ENCODE measurements around the gene VAPB.

The VAPB gene

DNA sequence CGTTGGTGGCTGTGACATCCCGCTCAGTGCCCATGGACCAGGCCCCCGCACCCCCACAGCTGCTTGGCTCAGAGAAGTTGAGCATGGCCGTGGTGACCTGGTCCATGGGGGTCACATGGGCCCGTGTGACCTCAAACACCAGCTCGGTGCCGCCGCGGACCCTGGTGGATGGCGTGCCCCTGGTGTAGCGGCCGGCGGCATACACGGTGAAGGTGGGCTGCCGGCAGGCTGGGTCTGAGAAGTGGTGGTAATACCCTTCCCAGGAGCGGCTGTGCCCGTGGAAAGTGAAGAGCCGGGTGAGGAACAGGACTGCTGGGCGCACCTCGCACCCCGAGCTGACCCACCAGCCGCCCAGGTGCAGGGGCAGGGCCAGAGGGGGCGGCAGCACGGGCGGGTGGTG, 72.1 kb downstream of the VAPB start:
- no peak for DNase-seq (ENCODE audit: low spot score)

DNA sequence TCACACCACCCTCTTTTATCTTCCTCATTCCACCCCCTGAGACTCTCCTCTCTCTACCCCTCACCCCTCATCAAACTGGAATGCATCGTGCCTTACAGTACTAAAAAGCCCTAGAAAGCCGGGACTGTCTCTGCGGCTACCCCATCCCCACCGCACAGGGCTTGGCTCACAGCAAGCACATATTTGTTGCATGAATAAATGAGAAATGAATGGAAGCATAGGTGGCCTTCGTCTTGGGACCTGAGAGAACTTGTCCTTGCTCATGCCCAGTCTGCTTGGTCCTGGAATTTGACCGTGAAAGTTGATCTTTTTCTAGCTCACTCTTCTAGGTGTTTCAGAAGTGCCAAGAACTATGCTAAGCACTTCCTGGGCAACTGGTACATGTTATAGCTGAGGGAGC, 72.9 kb downstream of the VAPB start:
- no peak for DNase-seq (ENCODE audit: low spot score)

DNA sequence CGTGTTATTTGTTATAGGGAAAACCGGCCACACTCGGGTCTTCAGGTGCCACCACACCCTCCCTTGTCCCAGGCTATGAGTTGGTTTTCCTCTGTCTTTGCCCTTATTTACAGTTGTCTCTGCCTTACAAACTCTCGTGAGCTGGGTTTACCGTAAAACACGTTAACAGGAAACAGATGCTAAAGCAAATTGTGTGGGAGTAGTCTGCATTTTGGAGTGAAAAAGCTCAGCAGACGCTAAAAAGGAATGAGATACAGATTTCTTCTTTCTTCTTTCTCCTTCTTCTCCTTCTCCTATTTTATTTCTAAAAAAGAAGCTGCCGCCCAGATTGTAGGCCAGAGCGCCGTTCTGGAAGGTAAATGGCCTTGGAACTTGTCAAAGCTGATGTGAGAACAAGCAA, 74.2 kb downstream of the VAPB start:
- DNase-seq (ENCODE audit: low spot score), result no peak

DNA sequence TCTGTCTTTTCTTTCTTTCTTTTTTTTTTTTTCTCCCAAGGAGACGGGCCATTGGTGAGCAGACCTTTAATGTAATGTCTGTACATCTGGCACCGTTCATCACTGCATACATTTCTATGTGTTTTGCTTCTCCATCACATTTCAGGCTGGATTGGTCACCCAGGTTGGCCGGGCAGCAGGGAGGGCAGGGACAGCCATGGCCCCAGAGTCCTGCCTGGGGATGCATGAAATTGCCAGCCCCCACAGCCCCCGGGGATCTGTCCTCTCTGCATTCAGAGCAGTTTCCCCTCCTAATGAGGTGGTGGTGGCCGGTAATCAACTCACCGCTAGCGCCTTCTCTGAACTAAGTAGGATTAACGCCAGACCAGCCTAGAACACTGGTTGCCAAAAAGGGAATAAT, 75.8 kb downstream of the VAPB start:
- DNase-seq (ENCODE audit: low spot score), result no peak

DNA sequence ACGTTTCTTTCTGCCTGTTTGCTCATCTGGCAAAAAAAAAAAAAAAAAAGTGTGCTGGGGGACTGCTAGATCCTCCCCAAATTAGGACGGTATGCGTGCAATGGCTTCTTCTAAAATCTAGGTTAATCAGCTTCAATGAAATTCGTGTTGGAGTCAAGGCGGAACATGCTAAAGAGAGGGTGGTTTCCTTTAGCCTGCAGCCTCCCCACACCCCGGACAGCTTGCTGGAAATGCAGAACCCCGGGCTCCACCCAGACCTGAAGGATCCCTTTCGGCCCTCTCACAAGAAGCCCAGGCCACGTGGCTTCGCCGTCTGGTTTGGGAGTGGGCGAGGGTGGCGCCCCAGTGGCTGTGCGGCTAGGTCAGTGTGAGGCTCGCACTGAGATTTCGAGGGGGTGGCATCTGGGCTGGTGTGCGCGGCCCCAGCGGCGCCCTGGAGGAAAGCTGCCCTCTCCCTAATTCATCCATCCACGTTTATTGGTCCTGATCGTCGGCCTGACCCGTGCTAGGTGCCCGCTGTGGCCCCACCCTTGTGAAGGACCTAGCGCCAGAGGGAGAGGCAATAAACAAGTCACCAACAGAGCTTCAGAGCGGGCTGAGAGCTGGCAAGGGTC, 77.2 kb downstream of the VAPB start:
- DNase-seq (ENCODE audit: low spot score), result no peak

DNA sequence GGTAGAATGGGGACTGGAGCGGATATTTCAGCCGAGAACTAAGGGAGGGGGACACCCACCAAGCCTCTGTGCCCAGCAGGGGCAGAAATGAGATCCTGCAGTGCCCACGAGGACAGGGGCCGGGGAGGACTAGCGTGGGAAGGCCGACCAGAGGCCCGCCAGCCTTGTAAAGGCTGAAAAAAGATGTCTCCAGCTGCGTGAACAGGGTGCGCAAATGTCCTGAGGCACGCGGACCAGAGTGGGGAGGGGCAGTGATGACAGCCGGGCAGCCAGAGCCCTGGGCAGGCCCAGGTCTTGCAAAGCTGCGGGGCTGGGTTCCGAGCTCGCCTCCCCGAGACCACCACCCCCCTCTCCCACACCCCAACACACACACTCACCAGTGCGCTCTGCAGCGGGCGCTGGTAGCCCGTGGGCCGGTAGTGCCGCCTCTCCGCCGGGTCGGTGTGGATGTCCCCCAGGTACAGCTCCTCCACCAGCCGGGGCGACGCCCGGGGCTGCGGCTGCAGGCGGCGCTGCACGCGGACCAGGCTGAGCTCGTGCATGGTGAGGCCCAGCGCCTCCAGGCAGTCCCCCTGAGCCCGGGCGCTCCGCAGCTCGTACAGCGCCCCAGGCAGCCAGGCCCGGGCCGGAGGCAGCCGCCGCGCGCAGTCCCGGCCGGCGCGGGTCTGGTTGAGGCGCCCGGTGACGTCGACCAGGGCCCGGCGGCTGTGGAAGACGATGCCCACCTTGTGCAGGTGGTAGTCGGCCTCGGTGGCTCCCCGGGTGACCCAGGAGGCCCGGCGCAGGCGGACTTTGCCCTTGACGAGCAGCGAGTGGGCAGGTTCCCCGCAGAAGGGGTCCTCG, 77.9 kb downstream of the VAPB start:
- no peak for DNase-seq (ENCODE audit: low spot score)

DNA sequence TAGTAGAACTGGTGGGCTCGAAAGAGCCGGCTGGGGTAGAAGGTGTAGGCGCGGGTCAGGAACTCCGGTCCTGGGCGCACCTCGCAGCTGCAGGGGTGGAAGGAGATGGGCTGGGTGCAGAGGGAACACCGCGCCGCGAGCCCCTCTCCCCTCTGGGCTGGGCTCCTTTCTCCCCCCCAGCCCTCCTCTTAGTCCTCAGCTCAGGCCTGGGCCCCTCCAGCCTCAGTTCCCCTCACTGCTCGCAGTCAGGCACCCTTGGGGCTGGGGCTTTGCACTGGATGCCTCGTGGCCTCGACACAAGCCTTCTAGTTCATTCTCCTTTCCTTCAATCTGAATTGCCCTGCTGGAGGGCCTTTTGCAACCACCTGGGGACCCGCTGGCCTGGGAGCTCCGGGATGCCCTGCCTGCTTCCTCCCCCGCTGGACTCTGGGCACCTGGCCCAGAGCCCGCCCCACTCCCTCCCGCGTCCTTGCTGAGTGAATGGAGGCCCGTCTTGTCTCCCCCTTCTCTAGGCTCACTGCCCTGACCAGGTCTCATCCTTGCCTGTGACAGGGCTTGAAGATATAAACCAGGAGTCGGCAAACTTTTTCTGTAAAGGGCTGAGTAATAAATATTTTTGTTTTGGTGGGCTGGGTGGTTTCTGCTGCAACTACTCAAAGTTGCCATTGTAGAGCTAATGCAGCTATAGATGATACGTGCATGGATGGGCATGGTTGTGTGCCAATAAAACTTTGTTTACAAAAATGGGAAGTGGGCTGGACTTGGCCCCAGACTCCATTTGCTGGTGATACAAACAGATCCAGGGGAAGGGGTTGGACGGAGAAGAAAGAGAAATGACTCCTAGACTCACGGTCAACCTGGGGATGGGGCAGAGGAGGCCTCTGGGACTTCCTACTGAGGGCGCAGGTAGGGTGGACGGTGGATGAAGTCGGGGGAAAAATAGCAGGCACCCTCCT, 78.8 kb downstream of the VAPB start:
- DNase-seq (ENCODE audit: low spot score), result no peak

DNA sequence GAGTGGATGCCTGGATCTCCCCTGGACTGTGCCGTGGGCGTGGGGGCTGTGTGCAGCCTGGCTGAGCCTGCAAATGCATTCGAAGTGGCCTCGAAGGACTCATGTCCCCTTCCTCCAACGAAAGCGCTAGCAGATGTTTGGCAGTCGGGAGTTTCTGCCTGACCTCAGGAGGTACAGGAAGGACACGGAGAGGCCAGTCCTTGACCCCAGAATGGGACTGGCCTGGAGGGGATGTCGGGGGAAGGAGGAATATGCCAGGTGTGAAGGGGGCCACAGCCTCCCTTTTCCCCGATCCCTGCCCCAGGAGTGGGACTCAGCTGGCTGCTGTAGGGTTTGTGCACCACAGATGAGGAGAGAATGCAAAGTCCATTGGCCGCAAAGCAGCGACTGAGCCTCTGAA, 80.6 kb downstream of the VAPB start:
- DNase-seq (ENCODE audit: low spot score), result no peak

DNA sequence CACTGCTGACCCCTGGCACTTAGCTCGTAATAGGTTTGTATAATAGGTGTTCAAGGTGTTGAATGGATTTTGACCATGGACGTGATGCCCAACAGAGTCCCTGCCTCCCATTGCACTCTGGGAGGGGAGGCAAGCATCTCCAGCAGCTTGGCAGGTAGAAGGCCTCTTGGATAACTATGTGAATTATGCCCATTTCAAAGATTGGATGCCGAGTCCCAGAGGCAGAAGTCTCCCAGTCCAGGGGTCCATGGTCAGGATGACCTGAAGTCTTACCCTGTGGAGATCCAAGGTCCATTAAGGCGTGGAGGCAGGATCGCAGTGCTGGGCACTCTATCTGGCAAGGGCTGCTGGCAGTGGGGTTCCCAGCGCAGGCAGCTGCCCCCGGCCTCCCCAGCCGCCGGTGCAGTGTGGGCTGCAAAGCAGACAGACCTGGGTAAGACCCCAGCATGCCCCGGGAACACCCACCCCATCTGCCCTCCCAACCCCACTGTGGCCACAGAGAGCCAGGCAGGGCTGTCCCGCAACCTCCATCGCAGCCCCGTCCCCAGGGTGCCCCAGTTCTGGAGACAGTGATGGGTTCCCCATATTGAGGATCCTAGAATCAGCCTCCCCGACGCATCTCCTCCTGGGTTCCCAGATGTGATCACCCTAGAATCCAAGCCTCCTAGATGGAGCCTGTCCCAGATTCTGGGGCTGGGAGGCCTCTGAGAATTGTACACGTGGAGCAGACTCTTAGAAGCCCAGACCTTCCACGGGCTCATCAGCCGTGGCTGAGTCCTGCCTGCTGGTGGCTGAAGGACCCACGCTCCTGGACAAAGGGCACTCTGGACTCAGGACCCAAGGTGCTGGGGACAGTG, 81.5 kb downstream of the VAPB start:
- DNase-seq (ENCODE audit: low spot score), result no peak

DNA sequence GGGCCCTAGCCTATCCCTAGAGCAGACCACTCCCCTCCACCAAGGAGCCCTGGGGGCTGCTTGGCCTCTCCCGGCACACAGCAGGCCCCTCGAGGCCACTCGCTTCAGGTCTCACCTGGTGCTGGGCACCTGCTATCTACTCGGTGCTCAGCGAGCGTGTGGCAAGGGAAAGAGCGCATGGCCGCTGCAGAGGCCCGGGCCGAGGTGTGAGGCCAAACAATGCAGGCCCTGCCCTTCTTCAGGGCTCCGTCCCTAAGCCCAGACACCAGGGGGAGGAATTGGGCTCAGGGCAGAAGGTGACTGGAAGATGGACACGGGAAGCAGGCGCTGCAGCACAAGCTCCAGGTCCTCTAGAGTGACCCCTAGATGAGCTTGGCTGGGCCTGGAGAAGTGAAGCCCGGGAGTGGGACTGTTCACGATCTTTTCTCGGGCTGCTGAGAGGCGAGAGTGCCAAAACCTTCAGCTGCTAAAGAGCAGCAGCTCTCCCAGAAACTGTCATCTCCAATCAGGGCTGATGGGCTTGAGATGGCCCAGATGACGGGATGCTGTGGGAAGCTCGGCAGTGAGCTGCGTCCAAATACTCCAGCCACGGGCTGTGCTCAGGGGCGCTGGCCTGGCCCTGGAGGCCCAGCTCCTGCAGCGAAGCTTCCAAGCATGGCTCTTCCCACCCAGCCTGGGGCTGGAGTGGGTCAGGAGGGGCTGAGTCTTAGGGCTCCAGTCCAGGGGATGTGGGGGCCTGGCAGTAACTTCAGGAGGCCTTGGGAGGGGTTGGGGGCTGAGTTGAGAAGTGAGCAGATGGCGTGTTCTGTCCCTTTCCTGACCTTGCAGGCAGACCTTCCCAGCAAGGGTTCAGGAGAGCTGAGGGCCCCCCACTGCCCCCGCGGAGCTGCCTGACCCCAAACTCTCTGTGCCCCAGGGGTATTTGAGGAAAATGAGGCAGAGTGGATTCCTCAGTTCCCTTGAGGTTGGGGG, 82.5 kb downstream of the VAPB start:
- DNase-seq (ENCODE audit: low spot score), result no peak

DNA sequence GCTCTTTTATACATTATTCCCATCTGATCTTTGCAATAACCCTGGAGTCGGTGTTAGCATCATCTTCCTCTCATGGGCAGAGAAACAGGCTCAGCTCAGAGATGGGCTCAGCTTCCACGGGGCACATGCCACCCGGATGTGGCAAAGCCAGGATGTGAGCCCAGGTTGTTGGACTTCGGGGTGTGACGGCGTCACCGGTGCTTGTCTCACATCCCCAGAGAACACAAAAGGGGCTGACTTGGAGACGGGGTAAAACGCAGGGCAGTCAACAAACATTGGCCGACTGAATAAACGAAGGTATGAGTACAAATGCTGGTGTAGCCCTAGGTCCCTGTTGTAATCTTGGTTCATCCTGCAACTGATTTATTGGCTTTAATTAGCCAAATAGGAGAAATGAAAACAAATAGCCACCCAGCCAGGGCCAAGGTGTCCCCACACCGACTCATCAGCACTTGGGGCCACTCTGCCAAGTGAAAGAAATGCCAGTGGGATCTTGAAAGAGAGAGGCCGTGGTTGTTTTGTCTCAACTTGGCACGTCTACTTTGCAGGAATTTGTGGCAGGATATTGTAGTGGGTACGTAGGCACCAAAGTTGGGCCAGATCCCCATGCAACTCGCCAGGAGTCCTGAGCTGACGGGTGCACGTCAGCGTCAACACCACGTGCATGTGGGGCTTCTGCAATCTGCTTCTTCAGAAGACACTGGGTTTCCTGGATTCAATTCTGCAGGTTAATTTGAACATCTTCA, 83.4 kb downstream of the VAPB start:
- DNase-seq (ENCODE audit: low spot score), result no peak

DNA sequence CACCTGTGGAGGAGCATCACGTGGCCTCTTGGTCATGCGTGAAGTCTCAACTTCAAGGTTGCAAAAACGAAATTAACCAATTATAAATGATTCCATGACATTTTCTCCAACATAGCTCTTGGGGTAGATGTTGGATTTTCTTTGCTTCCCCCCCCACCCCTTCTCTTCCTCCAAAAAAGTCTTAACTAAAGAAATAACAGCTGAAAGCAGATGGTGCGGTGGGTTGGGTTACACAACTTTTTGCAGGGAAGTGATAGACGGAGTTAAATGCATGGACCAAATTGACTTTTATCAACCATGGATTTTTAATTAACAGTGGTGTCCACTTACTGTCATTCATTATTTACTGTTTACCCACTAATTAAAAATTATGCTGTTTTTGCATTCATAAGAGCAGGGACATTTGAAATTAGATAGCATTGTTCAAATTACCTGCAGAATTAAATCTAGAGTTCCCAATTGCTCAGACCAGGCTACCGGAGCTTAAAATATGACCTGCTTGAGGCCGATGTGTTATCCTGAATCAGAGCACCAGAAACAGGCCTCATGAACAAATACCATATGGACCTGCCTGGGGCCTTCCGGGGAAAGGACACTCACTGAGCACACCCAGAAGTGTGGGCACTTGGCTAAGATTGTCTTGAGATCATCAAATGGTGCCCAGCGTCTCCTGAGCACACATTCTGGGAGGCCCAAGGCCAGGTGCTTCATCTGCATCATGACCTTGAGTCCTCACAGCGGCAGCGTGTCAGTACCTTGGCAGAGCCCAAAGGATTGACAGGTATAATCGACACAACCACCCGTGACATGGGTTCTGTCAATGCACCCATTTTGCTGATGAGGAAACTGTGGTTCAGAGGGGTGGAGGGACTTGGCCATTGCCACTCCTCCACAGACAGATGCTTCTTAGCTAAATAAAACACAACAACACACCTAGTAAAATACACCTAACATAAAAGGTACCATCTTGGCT, 84.7 kb downstream of the VAPB start:
- no peak for DNase-seq (ENCODE audit: low spot score)

DNA sequence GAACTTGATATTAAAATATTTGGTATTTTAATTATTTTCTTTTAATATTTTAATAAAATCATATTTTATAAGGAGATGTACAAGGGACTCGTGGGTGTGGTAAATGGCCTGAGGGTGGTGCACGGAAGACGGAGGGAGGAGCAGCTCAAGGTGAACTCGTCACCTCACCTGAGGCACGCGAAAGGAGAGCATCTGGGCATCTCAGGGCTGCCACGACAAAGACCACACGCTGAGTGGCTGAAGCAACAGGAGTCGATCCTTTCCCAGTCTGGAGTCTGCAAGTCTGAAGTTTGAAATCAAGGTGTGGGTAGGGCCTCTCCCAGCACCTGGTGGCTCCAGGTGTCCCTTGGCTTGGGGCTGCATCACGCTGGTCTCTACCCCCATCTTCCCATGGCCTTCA, 86.4 kb downstream of the VAPB start:
- no peak for DNase-seq (ENCODE audit: low spot score)

DNA sequence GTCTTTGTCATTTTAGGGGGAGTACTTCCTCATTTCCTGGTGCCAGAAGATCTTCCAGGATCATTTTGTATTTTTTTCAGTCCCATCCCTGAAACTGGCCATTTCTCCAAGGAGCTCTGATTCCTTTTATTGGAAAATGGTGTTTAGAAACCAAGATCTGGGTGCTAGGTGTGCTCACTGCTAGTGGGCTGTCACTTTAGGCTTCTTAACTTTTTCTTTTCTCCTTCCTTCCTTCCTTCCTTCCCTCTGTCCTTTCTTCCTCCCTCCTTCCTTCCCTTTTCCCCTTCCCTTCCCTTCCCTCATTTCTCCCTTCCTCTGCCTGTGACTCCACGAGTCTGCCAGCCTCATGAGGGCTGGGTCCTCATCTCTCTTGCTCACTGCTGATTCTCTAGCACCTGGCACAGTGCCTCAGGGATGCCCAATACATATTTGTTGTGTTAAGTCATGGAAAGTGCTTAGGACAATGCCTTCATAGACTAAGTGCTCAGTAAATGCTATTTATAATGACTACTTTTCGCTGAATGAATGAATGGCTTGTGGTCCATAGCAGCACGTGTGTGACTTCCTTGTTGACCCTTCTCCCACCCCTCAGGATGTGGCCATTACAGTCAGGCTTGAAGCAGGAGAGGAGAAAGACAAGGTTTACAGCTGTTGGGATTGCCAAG, 89.2 kb downstream of the VAPB start:
- no peak for DNase-seq (ENCODE audit: low spot score)

DNA sequence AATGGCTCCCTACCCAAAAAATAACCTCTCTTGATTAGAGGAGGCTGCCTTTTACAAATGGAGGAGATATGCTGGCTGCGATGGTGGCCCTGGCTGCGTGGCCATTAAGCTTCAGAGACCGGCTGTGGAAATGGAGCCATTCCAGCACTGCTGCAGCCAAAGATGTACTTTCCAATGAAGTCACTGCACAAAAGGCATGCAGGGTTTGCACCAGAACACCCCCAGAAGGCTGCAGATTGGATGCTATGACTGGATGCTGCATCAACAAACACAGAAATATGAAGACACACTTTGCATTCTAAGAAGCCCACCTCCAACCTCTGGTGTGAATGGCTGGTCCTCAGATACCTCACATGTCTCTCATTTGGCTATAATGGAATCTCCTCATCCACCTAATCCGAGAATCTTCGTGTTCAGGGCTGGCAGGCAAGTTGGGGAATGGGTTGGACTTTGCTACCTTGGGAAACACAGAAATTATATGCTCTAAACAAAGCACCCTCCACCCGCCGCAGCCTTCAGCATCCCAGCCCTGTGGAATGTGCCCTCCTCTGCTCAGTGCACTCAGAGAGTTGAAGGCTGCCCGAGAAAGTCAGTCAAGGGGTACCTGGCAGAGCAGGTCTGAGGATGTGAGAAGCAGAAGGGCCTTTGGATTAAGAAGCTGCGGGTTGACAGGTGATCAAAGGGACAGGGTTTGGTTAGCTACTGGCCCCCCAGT, 90.9 kb downstream of the VAPB start:
- DNase-seq (ENCODE audit: low spot score), result no peak

DNA sequence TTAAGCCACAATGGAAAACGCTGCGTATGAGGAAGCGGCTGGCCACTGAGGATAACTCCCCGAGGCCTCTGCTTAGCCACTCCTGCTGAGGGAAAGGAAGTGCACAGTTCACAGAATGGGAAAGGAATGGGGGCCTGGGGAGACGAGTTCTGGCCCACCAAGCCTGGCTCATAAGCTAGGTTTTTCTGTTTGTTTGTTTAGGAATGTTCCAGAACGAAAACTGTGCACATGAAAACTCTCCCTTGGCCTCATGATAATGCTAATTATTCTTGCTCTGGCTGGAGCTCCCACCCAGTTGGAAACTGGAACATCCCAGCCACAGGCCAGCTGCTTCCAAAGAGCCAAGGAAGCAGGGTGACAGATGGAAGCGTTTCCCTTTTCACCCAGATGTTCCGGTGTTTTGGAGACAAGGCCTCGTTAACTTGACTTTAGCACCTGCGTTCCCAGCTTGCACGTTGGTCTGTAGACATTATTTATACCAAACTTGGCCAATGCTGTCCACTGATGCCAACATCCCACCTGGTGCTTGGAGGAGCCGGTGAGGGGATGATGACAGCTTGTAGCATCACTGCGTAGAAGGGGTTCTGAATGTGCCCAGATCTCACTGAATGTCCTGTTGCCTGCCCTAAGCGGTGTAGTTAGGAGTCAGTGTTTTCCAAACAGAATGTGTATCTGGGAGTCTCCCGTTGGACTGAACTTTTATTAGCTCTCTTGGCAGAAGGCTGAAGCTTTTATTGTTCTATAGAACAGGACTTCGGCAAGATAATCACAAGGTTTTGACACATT, 91.7 kb downstream of the VAPB start:
- no peak for DNase-seq (ENCODE audit: low spot score)

Data from putamen (tissue), 1 donor.